ENCODE results near the gene EEFSEC.

- no peak for TF ChIP-seq CTCF (IDR thresholded peaks at IDR 0.05)
- TF ChIP-seq POLR2A (IDR thresholded peaks at IDR 0.05) = no peak
Observed at GRCh38 chr3:128131897-128132646, 21.2 kb upstream of the EEFSEC start.

Measured in adrenal gland (tissue), 5 donors.